DND-41 (cell line): ENCODE measurements around the gene RPH3AL.

Source experiments
- ATAC-seq: fragments of 200-7000 bp; cut with Tn5 transposase; 3 replicates; pipeline ENCODE4 v1.9.1; 2021; ENCODE audit warnings: low read depth; ENCODE audit not compliant: insufficient read depth
- DNase-seq: peaks from one replicate; pipeline ENCODE4 v3.0.0-alpha.2; 2020
- H2AFZ ChIP-seq: 2 replicates; pipeline ENCODE4 v1.6.0; 2012; ENCODE audit warnings: low read depth, low read length
- H3K27ac ChIP-seq: 2 replicates; pipeline ENCODE4 v1.5.1; 2012; ENCODE audit warnings: low read length, inconsistent platforms
- H3K27me3 ChIP-seq: fragments of 200-600 bp; sonication (generic); 2 replicates; pipeline ENCODE4 v1.6.0; 2012; ENCODE audit warnings: low read length, mild to moderate bottlenecking, inconsistent platforms; ENCODE audit not compliant: insufficient read depth, poor library complexity
- H3K36me3 ChIP-seq: 2 replicates; pipeline ENCODE4 v1.5.1; 2012; ENCODE audit warnings: low read length, inconsistent platforms; ENCODE audit not compliant: insufficient read depth
- H3K4me1 ChIP-seq: 2 replicates; pipeline ENCODE4 v1.5.1; 2012; ENCODE audit warnings: mild to moderate bottlenecking, low read length; ENCODE audit not compliant: insufficient read depth
- H3K4me2 ChIP-seq: 2 replicates; pipeline ENCODE4 v1.6.0; 2012; ENCODE audit warnings: mild to moderate bottlenecking, moderate library complexity, low read length, inconsistent platforms; ENCODE audit not compliant: insufficient read depth
- H3K4me3 ChIP-seq, 2 experiments: fragments of 200-600 bp in 1 of 2; shearing (Covaris generic) in 1 of 2; 2 replicates each; pipeline ENCODE4 v1.5.1; 2012 to 2016; ENCODE audit warnings: inconsistent platforms in 2 of 2, low read length in 2 of 2, mild to moderate bottlenecking in 2 of 2, low read depth in 1 of 2, moderate library complexity in 1 of 2
- H3K79me2 ChIP-seq: 2 replicates; pipeline ENCODE4 v1.6.0; 2012; ENCODE audit warnings: low read length, inconsistent platforms; ENCODE audit not compliant: insufficient read depth
- H3K9ac ChIP-seq: 2 replicates; pipeline ENCODE4 v1.6.0; 2012; ENCODE audit warnings: low read depth, mild to moderate bottlenecking, inconsistent platforms, low read length, moderate library complexity
- H3K9me3 ChIP-seq: 2 replicates; pipeline ENCODE4 v1.5.1; 2012; ENCODE audit warnings: low read length, moderate library complexity, mild to moderate bottlenecking, inconsistent platforms; ENCODE audit not compliant: insufficient read depth, severe bottlenecking
- H4K20me1 ChIP-seq: 2 replicates; pipeline ENCODE4 v1.6.0; 2012; ENCODE audit warnings: low read length; ENCODE audit not compliant: insufficient read depth
- CTCF ChIP-seq: IDR thresholded peaks from 2 replicates; pipeline ENCODE4 v1.5.1; 2012; ENCODE audit warnings: borderline replicate concordance, low read length, moderate library complexity, mild to moderate bottlenecking; ENCODE audit not compliant: poor library complexity, severe bottlenecking; ENCODE audit errors: extremely low read depth
- EZH2 ChIP-seq: IDR thresholded peaks from 3 replicates; pipeline ENCODE4 v1.6.1; 2012; ENCODE audit warnings: borderline replicate concordance, low read depth, mild to moderate bottlenecking, moderate library complexity, low read length, inconsistent platforms; ENCODE audit not compliant: severe bottlenecking

The RPH3AL gene

GRCh38 chr17:313911-314613, 38.5 kb downstream of the RPH3AL start:
- Histone ChIP-seq H3K4me3 (no peak overlapping the region), H4K20me1 (0 out of 2 replicates have a peak, but pooled peaks cover 10% of the 10 kb centered on the region), H3K27me3 (no peaks in the 10 kb centered on the region), H2AFZ (no peak overlapping the region), H3K9me3 (no peaks in the 10 kb centered on the region), H3K4me1 (no peaks in the 10 kb centered on the region), H3K79me2 (no peaks in the 10 kb centered on the region), H3K9ac (no peak overlapping the region), H3K36me3 (no peaks in the 10 kb centered on the region), H3K4me2 (no peak overlapping the region), H3K27ac (no peak overlapping the region)
- TF ChIP-seq CTCF, result no peak
- no peak for TF ChIP-seq EZH2
- no peak for ATAC-seq
- no peak for DNase-seq

DNA sequence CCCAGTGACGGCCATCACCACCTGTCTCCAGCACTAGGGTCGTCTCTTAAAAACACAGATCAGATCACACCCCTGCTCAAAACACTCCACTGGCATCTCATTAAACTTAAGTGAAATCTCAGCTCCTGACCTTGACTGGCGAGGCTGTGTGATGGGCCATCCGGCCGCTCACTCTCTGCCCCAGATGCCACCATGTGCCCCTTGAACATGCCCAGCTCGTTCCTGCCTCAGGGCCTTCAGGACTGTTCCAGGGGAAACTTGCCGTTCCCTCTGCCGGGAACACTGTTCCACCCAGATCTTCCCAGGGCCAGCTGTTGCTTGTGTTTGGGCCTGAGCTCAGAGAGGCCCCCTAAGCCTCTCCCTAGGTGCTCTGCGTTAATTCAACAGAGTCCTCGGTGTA, 39.4 kb downstream of the RPH3AL start:
- no peak overlapping the region for H3K9ac ChIP-seq
- TF ChIP-seq EZH2 (no peak), CTCF (no peak)
- H3K27ac ChIP-seq, result no peak overlapping the region
- no peaks in the 10 kb centered on the region for H3K4me1 ChIP-seq
- no peaks in the 10 kb centered on the region for H3K9me3 ChIP-seq
- no peak overlapping the region for H2AFZ ChIP-seq
- ATAC-seq (no peak), DNase-seq (no peak)
- no peak overlapping the region for H3K4me3 ChIP-seq
- H3K36me3 ChIP-seq, result no peaks in the 10 kb centered on the region
- H3K4me2 ChIP-seq, result no peak overlapping the region
- H4K20me1 ChIP-seq, result 0 out of 2 replicates have a peak, but pooled peaks cover 10% of the 10 kb centered on the region
- H3K79me2 ChIP-seq, result no peaks in the 10 kb centered on the region
- no peaks in the 10 kb centered on the region for H3K27me3 ChIP-seq

DNA sequence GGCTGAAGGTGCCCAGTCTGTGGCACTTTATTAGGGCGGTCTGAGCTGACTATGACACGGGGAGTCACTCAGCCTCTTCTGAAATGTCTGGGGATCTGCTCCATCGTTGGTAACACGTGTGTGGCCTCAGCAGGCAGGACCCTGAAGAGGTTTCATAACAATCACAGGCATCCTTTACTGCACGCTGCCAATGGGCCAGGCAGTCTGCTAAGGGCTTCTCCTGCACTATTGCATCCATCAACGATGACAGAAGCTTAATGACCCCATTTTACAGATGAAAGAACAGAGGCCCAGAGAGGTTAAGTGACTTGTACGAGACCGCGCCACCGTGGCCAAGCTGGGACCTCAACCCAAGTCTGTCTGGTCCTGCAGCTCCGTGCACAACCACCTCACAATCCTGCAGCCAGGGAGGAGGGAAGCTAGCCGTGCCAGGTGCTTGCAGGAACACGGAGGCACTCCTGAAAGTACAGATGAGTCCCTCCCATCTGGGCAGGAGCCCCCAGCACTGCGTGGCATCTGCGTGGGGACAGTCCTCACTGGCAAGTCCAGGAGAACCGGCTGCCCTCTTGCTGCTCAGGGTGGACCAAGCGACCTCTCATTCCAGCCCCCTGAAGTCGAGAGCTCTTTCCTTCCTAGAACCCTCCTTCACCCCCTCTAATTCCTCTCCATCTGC, 40.0 kb downstream of the RPH3AL start:
- Histone ChIP-seq H3K9me3 (no peaks in the 10 kb centered on the region), H3K27me3 (no peaks in the 10 kb centered on the region)
- no peak for ATAC-seq

More for the DNA sequence above, 40.0 kb downstream of the RPH3AL start:
- H4K20me1 ChIP-seq, result peaks cover 10% of the 10 kb centered on the region; the same call in 1 of the 2 replicates
- H3K27ac ChIP-seq, result no peak overlapping the region
- DNase-seq, result no peak
- H3K4me1 ChIP-seq, result no peaks in the 10 kb centered on the region
- H3K9ac ChIP-seq, result no peak overlapping the region
- H3K4me3 ChIP-seq, result no peak overlapping the region
- H2AFZ ChIP-seq, result no peak overlapping the region
- H3K79me2 ChIP-seq, result no peaks in the 10 kb centered on the region
- no peaks in the 10 kb centered on the region for H3K36me3 ChIP-seq
- H3K4me2 ChIP-seq, result no peak overlapping the region
- TF ChIP-seq CTCF, result no peak
- no peak for TF ChIP-seq EZH2
